Panc1 (cell line): ENCODE data around the gene CDC42EP5.

Experiments used
- CTCF ChIP-seq: fragments of 450-650 bp; IDR thresholded peaks from 2 replicates; pipeline ENCODE4 v1.5.1; 2017; ENCODE audit warnings: mild to moderate bottlenecking
- POLR2AphosphoS5 ChIP-seq: IDR thresholded peaks from 2 replicates; pipeline ENCODE4 v1.6.1; 2012; ENCODE audit warnings: mild to moderate bottlenecking, low read depth, low read length, moderate library complexity
- REST ChIP-seq, 2 experiments: IDR thresholded peaks; 2 replicates each; pipeline ENCODE4 v1.6.1; 2011 to 2012; ENCODE audit warnings: low read depth in 2 of 2, control low read depth in 1 of 2, low read length in 1 of 2, mild to moderate bottlenecking in 1 of 2, moderate library complexity in 1 of 2; ENCODE audit not compliant: insufficient read depth in 1 of 2

- TF ChIP-seq CTCF (no peak), REST (IDR thresholded peaks at IDR 0.05; ENCODE audit: insufficient read depth in 1 of 2, low read depth in 2 of 2, low read length in 1 of 2) (no peak), POLR2AphosphoS5 (no peak)
Measured at GRCh38 chr19:54421521-54421920, 51.6 kb downstream of the CDC42EP5 start.
